Right lung (tissue), 5 donors: Measurements from ENCODE around the gene KRT71. TPM values are rescaled to one million over a fixed set of nuclear protein-coding genes. Genes with fewer than 3 reads are reported as not detected.
A peak's percentile ranks its signal among the peaks of the same experiment; 100 is the strongest.

Source experiments
- DNase-seq, 2 donors: peaks; one replicate each; pipeline ENCODE4 v3.0.0-alpha.2; 2013
- polyA plus RNA-seq, 5 donors: library from polyadenylated mRNA; unstranded; fragments of 120-200 nt; gene quantifications; one replicate each; pipeline versions ENCODE4 v1.2.1 to v1.2.3, GENCODE V29; 2013; ENCODE audit warnings: inconsistent platforms in 1 of 5, low replicate concordance in 1 of 5; ENCODE audit not compliant: insufficient read length in 5 of 5, insufficient read depth in 1 of 5

The KRT71 gene
- polyA plus RNA-seq, 5 donors, result 0.06 to 0.12 (median 0.08) TPM; not detected in 2

DNA sequence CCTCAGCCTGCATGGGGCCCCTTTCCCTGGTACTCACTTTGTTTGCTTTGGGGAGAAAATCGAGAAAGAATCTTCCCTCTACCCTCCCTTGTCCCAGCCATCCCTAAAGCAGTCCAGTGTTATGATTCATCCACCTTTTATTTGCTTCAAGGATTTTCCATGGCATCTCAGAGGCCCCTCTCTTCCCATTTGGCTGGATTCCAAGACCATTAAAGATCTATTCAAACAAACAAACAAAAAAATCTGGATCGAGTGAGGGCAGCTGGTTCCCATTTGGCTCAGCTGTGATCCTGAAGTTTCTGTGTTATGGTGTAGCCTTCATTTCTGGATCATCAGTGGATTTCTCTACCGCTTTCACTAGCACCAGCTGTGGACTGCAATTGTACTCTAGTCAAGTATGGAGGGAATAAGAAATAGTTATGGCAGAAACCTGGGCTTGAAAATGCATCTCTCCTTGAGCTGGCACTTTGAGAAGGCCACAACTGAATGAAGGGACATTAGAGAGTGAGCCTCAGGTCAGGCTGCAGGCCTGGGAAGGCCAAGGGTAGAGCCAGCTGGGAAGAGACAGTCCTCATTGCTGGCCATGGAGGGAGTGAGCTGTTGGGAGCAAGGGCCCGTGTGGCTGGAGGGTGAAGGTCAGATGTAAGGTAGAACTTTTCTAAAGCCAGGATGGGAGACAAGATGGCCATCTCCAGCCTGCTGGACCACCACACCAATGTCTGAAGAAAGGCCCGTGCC, 13.7 kb downstream of the KRT71 start:
- DNase-seq, result peak; percentile 44 to 61

DNA sequence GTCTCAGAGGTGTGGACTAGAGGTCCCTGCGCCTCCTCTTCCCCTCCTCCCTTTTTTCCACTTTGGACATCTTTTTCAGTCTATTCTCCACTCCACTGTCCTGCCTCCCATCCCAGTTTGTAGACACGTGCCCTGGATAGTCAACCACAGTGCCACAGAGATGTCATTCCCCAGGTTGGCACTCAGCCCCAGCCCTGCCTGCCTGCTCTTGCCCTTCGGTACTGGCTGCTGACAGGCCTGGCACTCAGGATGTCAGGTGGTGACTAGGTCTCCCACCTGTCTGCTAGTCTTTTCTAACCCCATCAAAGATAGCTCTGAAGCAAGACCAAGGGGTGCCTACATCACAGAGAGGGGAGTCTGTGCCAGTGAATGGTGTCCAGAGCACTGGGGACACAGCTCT, 15.8 kb downstream of the KRT71 start:
- no peak for DNase-seq

DNA sequence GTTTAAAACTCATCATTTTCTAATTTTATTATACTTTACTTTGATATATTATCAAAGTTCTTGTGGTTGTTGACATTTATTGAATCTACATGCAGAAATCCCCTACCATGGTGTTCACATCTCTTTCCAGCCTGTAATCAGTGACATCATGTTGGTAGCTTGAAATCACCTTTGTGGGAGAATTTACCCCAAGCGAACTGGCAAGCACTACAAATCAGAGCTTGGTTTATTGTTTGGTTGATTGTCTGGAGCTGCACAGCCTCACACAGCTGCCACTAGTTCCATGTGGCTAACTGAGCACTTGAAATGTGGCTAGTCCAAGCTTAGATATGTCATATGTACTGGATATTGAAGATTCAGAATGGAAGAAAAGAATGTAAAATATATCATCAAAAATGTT, 17.4 kb downstream of the KRT71 start:
- DNase-seq, result no peak

- no peak for DNase-seq
These were observed 18.5 kb downstream of the KRT71 start for GRCh38 chr12:52534482-52534881.

GRCh38 chr12:52533686-52534470, 19.1 kb downstream of the KRT71 start:
- no peak for DNase-seq

- no peak for DNase-seq
These were observed 20.3 kb downstream of the KRT71 start for GRCh38 chr12:52532636-52533035.

DNA sequence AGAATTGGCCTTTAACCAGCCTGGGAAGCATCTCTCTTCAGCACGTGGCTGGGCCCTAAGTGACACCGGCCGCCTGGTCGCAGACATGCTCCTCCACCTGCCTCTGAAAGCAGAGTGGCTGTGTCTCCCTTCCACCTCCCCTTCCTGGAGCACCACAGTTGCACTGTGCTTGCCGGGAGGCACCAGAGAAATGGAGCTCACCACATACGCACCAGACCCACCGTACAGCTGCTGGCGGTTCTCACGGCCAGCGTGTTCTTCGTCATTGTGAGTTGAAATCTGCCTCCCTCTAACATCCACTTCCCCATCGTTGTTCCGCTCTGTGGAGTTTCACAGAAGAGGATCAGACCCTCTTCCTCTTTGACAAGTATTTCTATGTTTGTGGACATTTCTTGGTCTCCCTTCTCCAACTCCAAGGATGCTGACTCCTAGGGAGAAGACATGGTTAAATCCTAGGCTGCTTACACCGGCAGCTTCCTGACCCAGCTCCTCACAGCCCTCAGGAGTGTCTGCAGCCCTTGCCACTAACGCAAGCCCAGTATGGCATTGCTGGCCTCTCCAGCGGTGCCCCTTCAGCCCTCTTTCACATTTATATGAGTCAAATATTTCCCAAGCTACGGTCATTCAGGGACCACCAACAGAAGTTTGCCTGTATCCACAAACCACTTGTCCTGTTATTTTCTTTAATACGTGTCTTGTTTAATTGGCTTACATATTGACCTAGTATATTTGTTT, 21.2 kb downstream of the KRT71 start:
- DNase-seq, result no peak

GRCh38 chr12:52530905-52531304, 22.0 kb downstream of the KRT71 start:
- DNase-seq, result no peak

- no peak for DNase-seq
These were observed 22.6 kb downstream of the KRT71 start for GRCh38 chr12:52530366-52530765.

- no peak for DNase-seq
These were observed 23.1 kb downstream of the KRT71 start for GRCh38 chr12:52529846-52530245.

GRCh38 chr12:52529417-52529816, 23.5 kb downstream of the KRT71 start:
- DNase-seq, result no peak

- DNase-seq, result no peak
These were observed 24.3 kb downstream of the KRT71 start for GRCh38 chr12:52528641-52529143.

DNA sequence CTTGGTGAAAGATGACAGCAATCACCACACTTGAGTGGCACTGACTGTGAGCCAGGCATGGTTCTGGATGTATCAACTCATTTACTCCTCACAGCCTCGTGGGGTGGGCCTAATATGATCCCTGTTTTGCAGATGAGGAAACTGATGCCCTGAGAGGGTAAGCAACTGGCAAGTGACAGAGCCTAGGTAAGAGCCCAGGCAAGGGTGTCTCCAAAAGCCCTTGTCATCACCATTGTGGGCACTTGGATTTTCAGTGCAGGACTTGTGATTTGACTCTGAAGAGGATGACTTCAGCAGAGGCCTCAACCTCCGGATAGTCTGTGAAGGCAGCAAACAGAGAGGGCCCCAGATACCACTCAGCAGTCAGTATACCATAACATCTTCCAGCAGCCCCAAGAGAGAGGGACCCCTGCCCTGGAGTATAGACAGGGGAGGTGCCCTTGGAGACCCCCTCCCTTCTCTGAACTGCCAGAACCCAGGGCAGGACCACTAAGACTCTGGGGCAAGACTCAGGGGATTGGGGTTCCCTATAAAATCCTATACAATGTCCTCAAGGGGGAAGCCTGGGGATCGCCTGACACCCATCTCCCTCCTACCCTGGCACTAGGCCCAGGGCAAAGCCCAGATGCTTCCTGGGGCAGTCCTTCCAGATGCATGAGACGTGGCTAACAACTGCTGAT, 25.7 kb downstream of the KRT71 start:
- DNase-seq, result no peak

DNA sequence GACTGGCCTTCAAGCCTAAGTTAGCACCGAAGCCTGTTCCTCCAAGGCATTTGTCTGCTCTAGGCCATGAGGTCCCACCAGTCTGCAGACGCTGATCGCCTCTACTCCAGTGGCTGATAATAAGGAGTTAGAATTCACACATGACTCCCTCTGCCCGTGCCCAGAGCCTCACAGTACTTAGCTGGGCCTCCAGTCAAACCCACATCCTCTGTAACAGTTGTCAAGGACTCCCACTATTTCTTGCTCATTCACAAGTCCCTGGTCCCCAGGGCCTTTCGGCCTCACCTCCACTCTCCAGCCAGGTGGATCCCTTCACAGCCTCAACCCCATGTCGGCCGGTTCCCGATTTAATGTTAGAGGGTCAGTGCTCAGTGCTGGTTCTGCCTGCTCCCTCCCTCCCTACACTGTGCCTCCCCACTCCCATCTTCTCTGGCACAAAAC, 26.4 kb downstream of the KRT71 start:
- DNase-seq, result no peak

- no peak for DNase-seq
These were observed 27.1 kb downstream of the KRT71 start for GRCh38 chr12:52525661-52526499.

- no peak for DNase-seq
These were observed 27.9 kb downstream of the KRT71 start for GRCh38 chr12:52524898-52525591.

DNA sequence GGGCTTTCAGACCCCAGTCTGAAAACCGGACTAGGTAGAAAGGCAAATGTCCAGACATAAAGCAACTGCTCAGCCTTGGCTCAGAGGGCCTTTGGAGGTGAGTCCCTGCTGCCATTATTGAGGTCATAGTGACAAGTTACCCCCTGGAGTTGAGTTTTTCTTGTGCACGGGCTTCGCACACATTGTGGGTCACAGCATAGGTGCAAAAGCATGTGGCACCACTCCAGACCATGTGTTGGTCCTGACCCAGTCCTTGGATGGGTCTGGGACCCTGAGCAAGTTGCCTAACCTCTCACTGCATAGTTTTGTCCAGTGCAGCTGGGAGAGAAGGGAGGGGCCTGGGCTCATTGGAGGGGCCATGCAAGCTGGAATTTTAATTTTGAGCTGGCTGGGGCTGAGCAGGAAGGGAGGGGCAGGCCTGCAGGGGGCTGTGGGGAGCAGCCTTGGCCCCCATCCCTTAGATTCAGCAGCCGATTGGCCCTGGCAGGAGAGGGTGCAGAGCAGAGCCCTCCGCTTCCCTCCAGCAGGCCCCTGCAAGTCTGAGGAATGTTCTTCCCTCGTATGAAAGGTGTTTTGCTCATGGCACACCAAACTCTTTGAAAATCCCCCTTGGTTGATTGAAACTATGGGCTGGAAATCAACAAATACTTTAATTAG, 28.6 kb downstream of the KRT71 start:
- DNase-seq, result no peak

GRCh38 chr12:52523824-52524223, 29.1 kb downstream of the KRT71 start:
- DNase-seq, result no peak

- DNase-seq, result no peak
These were observed 30.5 kb downstream of the KRT71 start for GRCh38 chr12:52522346-52523011.
